Measurements from ENCODE around the gene CIBAR2. TPM values are rescaled to one million over a fixed set of nuclear protein-coding genes. Genes with fewer than 3 reads are reported as not detected.
A peak's percentile ranks its signal among the peaks of the same experiment; 100 is the strongest.

CIBAR2 gene
- total and polyA plus RNA-seq, 10 donors = 0.13 to 2.4 (median 0.35) TPM; not detected in 3

GRCh38 chr16:85141491-85142128 lies 29.3 kb upstream of the CIBAR2 start:
- Histone ChIP-seq H3K4me3 (no peak overlapping the region), H3K36me3 (no peaks in the 10 kb centered on the region), H3K27ac (peak overlapping the region in 4 of 8 donors; percentile 6 to 31 (median 22)), H3K27me3 (replicated peaks in 1 of 7) (peaks cover 0 to 37% (median 5%) of the 10 kb centered on the region in 7 donors), H3K4me1 (peaks cover 12 to 77% (median 56%) of the 10 kb centered on the region in 6 donors), H3K9me3 (no peaks in the 10 kb centered on the region)
- DNase-seq = no peak
- intact Hi-C loops (cut with DNase I; ENCODE audit: low total_unique reads) = no loop called here
- TF ChIP-seq POLR2A (IDR thresholded peaks at IDR 0.05) (no peak), POLR2AphosphoS5 (IDR thresholded peaks at IDR 0.05) (no peak), CTCF (IDR thresholded peaks at IDR 0.05 in 8 of 11, conservative IDR thresholded peaks at IDR 0.05 in 3 of 11) (no peak)
- WGBS, 5 donors = 62 to 85% (median 78%) methylated on average over 15 to 17 of the region's 17 CpGs

GRCh38 chr16:85140455-85141012 lies 28.3 kb upstream of the CIBAR2 start:
- 77 to 94% (median 89%) methylated on average over 12 of the region's 12 CpGs for WGBS, 5 donors
- no peaks in the 10 kb centered on the region for H3K36me3 ChIP-seq
- H3K27ac ChIP-seq = no peak overlapping the region
- H3K27me3 ChIP-seq (replicated peaks in 1 of 7) = peaks cover 0 to 43% (median 5%) of the 10 kb centered on the region in 7 donors
- intact Hi-C loops (cut with DNase I; ENCODE audit: low total_unique reads) = no loop called here
- H3K4me1 ChIP-seq = peaks cover 12 to 78% (median 60%) of the 10 kb centered on the region in 6 donors
- no peak overlapping the region for H3K4me3 ChIP-seq
- DNase-seq = no peak
- no peaks in the 10 kb centered on the region for H3K9me3 ChIP-seq
- TF ChIP-seq POLR2A (IDR thresholded peaks at IDR 0.05) = no peak
- no peak for TF ChIP-seq CTCF (IDR thresholded peaks at IDR 0.05 in 8 of 11, conservative IDR thresholded peaks at IDR 0.05 in 3 of 11)

GRCh38 chr16:85139881-85140339 lies 27.6 kb upstream of the CIBAR2 start:
- TF ChIP-seq CTCF (IDR thresholded peaks at IDR 0.05 in 8 of 11, conservative IDR thresholded peaks at IDR 0.05 in 3 of 11) (no peak), POLR2A (IDR thresholded peaks at IDR 0.05) (no peak), POLR2AphosphoS5 (IDR thresholded peaks at IDR 0.05) (no peak)
- Histone ChIP-seq H3K9me3 (no peaks in the 10 kb centered on the region), H3K36me3 (no peaks in the 10 kb centered on the region), H3K27ac (no peak overlapping the region), H3K4me1 (peaks cover 13 to 78% (median 61%) of the 10 kb centered on the region in 6 donors), H3K4me3 (no peak overlapping the region), H3K27me3 (replicated peaks in 1 of 7) (peaks cover 0 to 43% (median 5%) of the 10 kb centered on the region in 7 donors)
- WGBS, 5 donors = 66 to 68% (median 66%) methylated on average over 9 of the region's 9 CpGs
- no peak for DNase-seq
- intact Hi-C loops (cut with DNase I; ENCODE audit: low total_unique reads) = no loop called here
